Esophagus squamous epithelium (tissue), 5 donors: ENCODE results near the gene TEAD4. TPM values are rescaled to one million over a fixed set of nuclear protein-coding genes. Genes with fewer than 3 reads are reported as not detected.

Source experiments
- DNase-seq: peaks from one replicate; lab custom pipeline; 2025; lab: John Stamatoyannopoulos, UW
- H3K27ac ChIP-seq, 4 donors: fragments of 200-600 bp; sonication (generic); one replicate each; pipeline ENCODE4 v1.5.1; 2016 to 2019; ENCODE audit warnings: mild to moderate bottlenecking in 1 of 4
- H3K27me3 ChIP-seq, 4 donors: fragments of 200-600 bp; sonication (generic); 1 replicate in 3 of 4; 2 replicates in 1 of 4; pipeline versions ENCODE4 v1.5.1 to v1.6.0; 2017 to 2021; ENCODE audit warnings: antibody characterized with exemption in 1 of 4
- H3K36me3 ChIP-seq, 3 donors: fragments of 200-600 bp; sonication (generic); one replicate each; pipeline ENCODE4 v1.5.1; 2016 to 2019
- H3K4me1 ChIP-seq, 3 donors: fragments of 200-600 bp; sonication (generic); one replicate each; pipeline ENCODE4 v1.5.1; 2017 to 2019
- H3K4me3 ChIP-seq, 4 donors: fragments of 200-600 bp; sonication (generic); 1 replicate in 3 of 4; 2 replicates in 1 of 4; pipeline ENCODE4 v1.5.1; 2016 to 2019; ENCODE audit warnings: mild to moderate bottlenecking in 2 of 4, moderate library complexity in 1 of 4
- H3K9me3 ChIP-seq, 3 donors: fragments of 200-600 bp; sonication (generic); one replicate each; pipeline ENCODE4 v1.5.1; 2016 to 2019
- POLR2A ChIP-seq, 4 donors: fragments of 450-650 bp; IDR thresholded peaks; one replicate each; pipeline ENCODE4 v1.6.1; 2017; ENCODE audit warnings: antibody characterized with exemption in 4 of 4, mild to moderate bottlenecking in 4 of 4, moderate library complexity in 3 of 4
- WGBS, 2 donors: methylation state at CpG; one replicate each; pipeline ENCODE4 v1.1.5; 2018; 5-methylcytosine and 5-hydroxymethylcytosine counted together
- intact Hi-C: fragments of 100-400 bp; cut with DNase I; formaldehyde crosslinking; loops from one replicate; pipeline ENCODE4 v1.15.0; 2022
- total RNA-seq, 4 donors: library from RNA; depleted of rRNA; stranded (reverse); fragments of >200 nt; gene quantifications; one replicate each; pipeline ENCODE4 v1.1.0, GENCODE V29; 2016
- TF ChIP-seq, protein P1 (sequence below), 6 experiments: fragments of 450-650 bp in 4 of 6; fragments of 200-600 bp in 2 of 6; sonication (generic) in 2 of 6; IDR thresholded peaks; one replicate each; pipeline ENCODE4 v1.5.1; 2016 to 2019; ENCODE audit warnings: antibody characterized with exemption in 6 of 6, mild to moderate bottlenecking in 4 of 6, moderate library complexity in 4 of 6
- donor health status: DM: yes; HTN: yes; CAD: no.

TEAD4 gene
- total RNA-seq, 4 donors from 2014 or later: 10.7 to 16.6 (median 13.5) TPM

DNA sequence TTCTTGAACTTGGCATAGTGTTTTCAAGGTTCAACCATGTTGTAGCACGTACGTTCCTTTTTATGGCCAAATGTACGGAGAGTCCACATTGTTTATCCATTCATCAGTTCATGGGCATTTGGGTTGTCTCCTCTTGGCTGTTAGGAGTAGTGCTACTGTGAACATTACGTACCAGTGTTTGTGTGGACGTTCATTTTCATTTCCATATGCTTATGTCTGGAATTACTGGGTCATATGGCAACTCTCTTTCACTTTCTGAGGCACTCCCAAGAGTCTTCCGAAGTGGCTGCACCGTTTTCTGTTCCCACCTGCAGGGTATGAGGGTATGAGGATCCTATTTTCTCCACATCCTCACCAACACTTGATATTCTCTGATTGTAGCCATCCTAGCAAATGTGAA is 68.9 kb downstream of the TEAD4 start:
- H3K27me3 ChIP-seq: no peaks in the 10 kb centered on the region
- no peaks in the 10 kb centered on the region for H3K4me1 ChIP-seq
- DNase-seq: no peak
- H3K27ac ChIP-seq: no peak overlapping the region
- intact Hi-C loops: no loop called here
- H3K9me3 ChIP-seq: no peaks in the 10 kb centered on the region
- peaks cover 0 to 28% (median 0%) of the 10 kb centered on the region in 3 donors for H3K36me3 ChIP-seq
- no peak overlapping the region for H3K4me3 ChIP-seq
- WGBS, 2 donors: 53 to 70% methylated on average over 6 to 7 of the region's 7 CpGs
- TF ChIP-seq POLR2A (IDR thresholded peaks at IDR 0.05): no peak
- TF ChIP-seq, protein P1, sequence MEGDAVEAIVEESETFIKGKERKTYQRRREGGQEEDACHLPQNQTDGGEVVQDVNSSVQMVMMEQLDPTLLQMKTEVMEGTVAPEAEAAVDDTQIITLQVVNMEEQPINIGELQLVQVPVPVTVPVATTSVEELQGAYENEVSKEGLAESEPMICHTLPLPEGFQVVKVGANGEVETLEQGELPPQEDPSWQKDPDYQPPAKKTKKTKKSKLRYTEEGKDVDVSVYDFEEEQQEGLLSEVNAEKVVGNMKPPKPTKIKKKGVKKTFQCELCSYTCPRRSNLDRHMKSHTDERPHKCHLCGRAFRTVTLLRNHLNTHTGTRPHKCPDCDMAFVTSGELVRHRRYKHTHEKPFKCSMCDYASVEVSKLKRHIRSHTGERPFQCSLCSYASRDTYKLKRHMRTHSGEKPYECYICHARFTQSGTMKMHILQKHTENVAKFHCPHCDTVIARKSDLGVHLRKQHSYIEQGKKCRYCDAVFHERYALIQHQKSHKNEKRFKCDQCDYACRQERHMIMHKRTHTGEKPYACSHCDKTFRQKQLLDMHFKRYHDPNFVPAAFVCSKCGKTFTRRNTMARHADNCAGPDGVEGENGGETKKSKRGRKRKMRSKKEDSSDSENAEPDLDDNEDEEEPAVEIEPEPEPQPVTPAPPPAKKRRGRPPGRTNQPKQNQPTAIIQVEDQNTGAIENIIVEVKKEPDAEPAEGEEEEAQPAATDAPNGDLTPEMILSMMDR (IDR thresholded peaks at IDR 0.05): no peak

DNA sequence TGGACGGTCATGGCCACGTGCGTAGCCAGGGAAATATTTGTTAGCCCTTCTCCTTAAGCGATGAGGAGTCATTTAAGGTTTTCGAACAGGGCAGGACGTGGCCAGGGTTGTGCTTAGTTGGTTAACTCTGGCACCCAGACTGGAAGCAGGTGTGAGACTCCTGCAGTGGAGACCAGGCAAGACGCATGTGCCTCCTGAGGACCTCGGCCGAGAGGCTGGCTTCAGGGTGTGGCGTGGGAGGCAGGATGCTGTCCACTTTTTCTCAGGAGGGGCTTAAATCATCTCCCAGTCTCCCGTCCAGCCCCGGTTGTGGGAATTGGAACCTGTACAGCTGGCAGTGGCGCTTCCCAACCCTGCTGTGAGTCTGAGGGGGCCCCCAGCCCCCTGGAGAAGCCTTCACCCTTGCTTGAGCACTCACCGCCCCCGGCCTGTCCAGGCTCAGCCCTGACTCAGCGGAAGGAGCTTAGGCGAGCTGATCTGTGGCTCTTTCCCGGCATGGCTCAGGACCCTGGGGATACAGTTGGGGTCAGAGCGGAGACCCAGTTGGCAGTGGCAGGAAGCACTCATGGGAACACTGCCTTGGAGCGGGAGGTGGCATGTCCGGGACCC is 71.7 kb downstream of the TEAD4 start:
- peaks cover 0 to 8% (median 0%) of the 10 kb centered on the region in 3 donors for H3K4me1 ChIP-seq
- no peak overlapping the region for H3K4me3 ChIP-seq
- DNase-seq: no peak
- H3K36me3 ChIP-seq: peaks cover 0 to 26% (median 0%) of the 10 kb centered on the region in 3 donors
- WGBS, 2 donors: 47 to 92% methylated on average over 3 to 9 of the region's 21 CpGs
- TF ChIP-seq, protein P1 (IDR thresholded peaks at IDR 0.05): no peak
- TF ChIP-seq POLR2A (IDR thresholded peaks at IDR 0.05): no peak
- no peaks in the 10 kb centered on the region for H3K9me3 ChIP-seq
- H3K27me3 ChIP-seq: no peaks in the 10 kb centered on the region
- no peak overlapping the region for H3K27ac ChIP-seq
- intact Hi-C loops: loop anchor here (10.0 kb wide), 1 partner anchor 176 kb away; the partner anchor contains the start of gene TEX52

DNA sequence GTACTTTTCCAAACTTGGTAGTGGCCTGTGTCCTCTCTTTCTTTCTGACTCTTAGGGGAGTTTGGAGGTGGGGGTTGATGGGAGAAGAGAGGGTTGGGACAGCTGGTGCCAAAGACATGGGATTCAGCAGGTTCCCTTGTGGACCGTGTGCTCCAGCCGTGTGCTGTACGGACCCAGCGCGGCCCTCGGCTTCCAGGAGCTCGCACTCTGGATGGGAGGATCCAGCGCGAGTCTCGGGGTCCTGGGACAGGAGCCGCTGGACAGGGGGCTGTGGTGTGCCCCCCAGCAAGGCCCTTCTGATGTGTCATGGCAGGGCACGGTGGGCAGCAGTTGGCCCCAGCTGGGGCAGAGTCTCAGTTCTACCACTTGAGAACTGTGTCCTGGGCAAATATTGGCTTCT is 73.0 kb downstream of the TEAD4 start:
- Histone ChIP-seq H3K4me3 (no peak overlapping the region), H3K27me3 (no peaks in the 10 kb centered on the region), H3K4me1 (peaks cover 0 to 8% (median 0%) of the 10 kb centered on the region in 3 donors), H3K27ac (no peak overlapping the region), H3K9me3 (no peaks in the 10 kb centered on the region), H3K36me3 (peaks cover 0 to 26% (median 0%) of the 10 kb centered on the region in 3 donors)
- no peak for DNase-seq
- intact Hi-C loops: loop anchor here (10.0 kb wide), 1 partner anchor 177 kb away; the partner anchor contains the start of gene TEX52
- 48 to 75% methylated on average over 2 to 4 of the region's 12 CpGs for WGBS, 2 donors
- no peak for TF ChIP-seq POLR2A (IDR thresholded peaks at IDR 0.05)
- TF ChIP-seq, protein P1 (IDR thresholded peaks at IDR 0.05): no peak

DNA sequence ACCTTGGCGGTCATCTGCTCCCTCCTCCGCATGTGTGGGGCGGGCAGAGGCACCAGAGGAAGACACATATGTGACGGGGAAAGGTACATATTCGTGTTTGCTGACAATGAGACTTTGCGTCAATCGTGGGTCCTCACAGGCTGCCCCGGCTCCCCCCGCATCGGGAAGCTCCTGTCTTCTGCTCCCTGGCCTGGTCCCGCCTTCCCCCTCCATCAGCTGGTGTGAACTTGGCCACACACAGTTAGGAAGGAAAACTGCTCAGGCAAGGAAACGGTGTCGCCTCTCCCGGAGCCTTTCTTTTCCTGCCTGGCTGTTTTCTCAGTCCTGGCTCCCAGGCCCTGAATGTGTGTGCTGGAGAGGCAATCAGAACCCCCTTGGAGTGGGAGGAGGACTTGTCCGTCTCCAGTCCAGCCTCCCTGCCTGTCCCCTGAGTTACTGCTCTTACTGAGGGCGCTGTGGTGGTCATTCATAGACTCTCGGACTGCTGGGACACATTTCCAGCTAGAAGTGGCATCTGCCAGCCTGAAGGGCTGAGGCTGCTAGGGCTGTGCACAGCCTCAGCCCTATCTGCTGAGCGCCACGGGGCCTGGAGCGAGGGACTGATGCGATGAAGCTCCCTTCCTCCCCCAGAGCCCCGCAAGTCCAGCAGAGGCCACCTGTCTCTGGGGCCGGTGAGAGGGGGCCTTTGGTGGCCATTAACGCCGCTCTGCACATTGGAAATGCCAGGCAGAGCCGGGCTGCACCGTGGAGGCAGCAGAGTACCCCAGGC is 73.8 kb downstream of the TEAD4 start:
- no peaks in the 10 kb centered on the region for H3K27me3 ChIP-seq
- H3K9me3 ChIP-seq: no peaks in the 10 kb centered on the region
- TF ChIP-seq POLR2A (IDR thresholded peaks at IDR 0.05): no peak
- TF ChIP-seq, protein P1 (IDR thresholded peaks at IDR 0.05): no peak
- no peak for DNase-seq
- intact Hi-C loops: loop anchor here (10.0 kb wide), 1 partner anchor 178 kb away; the partner anchor contains the start of gene TEX52
- H3K4me3 ChIP-seq: no peak overlapping the region
- WGBS, 2 donors: 62 to 79% methylated on average over 5 to 11 of the region's 27 CpGs
- peaks cover 0 to 34% (median 2%) of the 10 kb centered on the region in 3 donors for H3K36me3 ChIP-seq
- H3K4me1 ChIP-seq: peaks cover 0 to 8% (median 0%) of the 10 kb centered on the region in 3 donors
- no peak overlapping the region for H3K27ac ChIP-seq

DNA sequence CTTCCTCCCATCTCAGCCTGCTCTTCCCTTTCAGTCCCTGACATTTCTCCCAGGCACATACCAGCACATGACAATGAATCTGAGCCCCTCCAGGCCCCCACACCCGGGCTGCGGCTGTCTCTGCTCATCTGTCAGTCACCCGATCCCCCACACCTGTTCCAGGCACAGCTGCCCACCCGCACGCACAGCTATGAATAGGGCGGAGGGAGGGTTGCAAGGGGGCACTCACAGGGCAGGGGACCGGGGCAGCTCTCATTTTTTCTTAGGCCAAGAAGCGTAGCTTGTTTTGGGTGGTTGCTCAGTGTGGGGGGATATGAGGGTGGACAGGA is 74.3 kb downstream of the TEAD4 start:
- DNase-seq: no peak
- TF ChIP-seq, protein P1 (IDR thresholded peaks at IDR 0.05): no peak
- no peak for TF ChIP-seq POLR2A (IDR thresholded peaks at IDR 0.05)
- intact Hi-C loops: loop anchor here (10.0 kb wide), 1 partner anchor 179 kb away; the partner anchor contains the start of gene TEX52
- no peaks in the 10 kb centered on the region for H3K9me3 ChIP-seq
- no peak overlapping the region for H3K4me3 ChIP-seq
- WGBS, 2 donors: 94 to 100% methylated on average over 1 to 2 of the region's 8 CpGs
- peaks cover 0 to 37% (median 4%) of the 10 kb centered on the region in 3 donors for H3K36me3 ChIP-seq
- H3K4me1 ChIP-seq: peaks cover 0 to 8% (median 0%) of the 10 kb centered on the region in 3 donors
- H3K27me3 ChIP-seq: no peaks in the 10 kb centered on the region
- H3K27ac ChIP-seq: no peak overlapping the region
